Spleen (tissue), 7 donors: ENCODE measurements around the gene TMEM131.

ENCODE experiments used
- CTCF ChIP-seq, 11 experiments: fragments of 200-600 bp in 7 of 11; fragments of 450-650 bp in 4 of 11; sonication (generic) in 4 of 11; IDR thresholded peaks in 8 of 11; conservative IDR thresholded peaks in 3 of 11; 1 replicate in 7 of 11; 2 replicates in 4 of 11; pipeline versions ENCODE4 v1.4.0 to v1.8.0; 2016 to 2021; ENCODE audit warnings: antibody characterized with exemption in 11 of 11, inconsistent platforms in 4 of 11, mild to moderate bottlenecking in 1 of 11
- POLR2A ChIP-seq, 3 donors: fragments of 450-650 bp; IDR thresholded peaks; one replicate each; pipeline ENCODE4 v1.5.1; 2017; ENCODE audit warnings: antibody characterized with exemption in 3 of 3, mild to moderate bottlenecking in 1 of 3
- POLR2AphosphoS5 ChIP-seq, 3 donors: sonication (generic); formaldehyde crosslinking; IDR thresholded peaks; one replicate each; pipeline ENCODE4 v1.5.1; 2017; ENCODE audit warnings: antibody characterized with exemption in 3 of 3
- donor health status: DM: no; HTN: no; CAD: no; lungs with moderate emphysema.
- donor health status: DM: no; HTN: no; CAD: no.
- donor health status: DM: no; HTN: no; CAD: no.

- TF ChIP-seq POLR2AphosphoS5 (IDR thresholded peaks at IDR 0.05) (no peak), CTCF (IDR thresholded peaks at IDR 0.05 in 8 of 11, conservative IDR thresholded peaks at IDR 0.05 in 3 of 11) (no peak), POLR2A (IDR thresholded peaks at IDR 0.05) (no peak)
Observed at GRCh38 chr2:98029718-98030222, 34.0 kb upstream of the TMEM131 start.
